ENCODE measurements around the gene PDCD6IP.

DNA sequence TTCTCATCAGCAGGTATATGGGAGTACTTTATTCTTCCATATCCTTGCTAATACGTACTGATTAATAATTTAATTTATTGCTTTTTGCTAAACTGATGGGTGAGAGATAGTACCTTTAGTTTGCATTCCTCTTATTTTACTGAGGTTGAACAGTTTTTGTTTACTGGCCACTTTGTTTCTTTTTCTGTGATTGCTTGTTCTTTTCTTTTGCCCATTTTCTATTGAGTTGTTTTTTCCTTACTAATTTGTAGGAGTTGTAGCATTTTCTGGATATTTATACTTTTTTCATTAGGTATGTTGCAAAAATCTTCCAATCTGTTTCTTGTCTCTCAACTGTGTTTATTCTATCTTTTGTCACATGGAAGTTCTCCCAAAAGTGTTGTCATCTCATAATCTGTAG lies 4.8 kb downstream of the PDCD6IP start:
- TF ChIP-seq, protein P1, sequence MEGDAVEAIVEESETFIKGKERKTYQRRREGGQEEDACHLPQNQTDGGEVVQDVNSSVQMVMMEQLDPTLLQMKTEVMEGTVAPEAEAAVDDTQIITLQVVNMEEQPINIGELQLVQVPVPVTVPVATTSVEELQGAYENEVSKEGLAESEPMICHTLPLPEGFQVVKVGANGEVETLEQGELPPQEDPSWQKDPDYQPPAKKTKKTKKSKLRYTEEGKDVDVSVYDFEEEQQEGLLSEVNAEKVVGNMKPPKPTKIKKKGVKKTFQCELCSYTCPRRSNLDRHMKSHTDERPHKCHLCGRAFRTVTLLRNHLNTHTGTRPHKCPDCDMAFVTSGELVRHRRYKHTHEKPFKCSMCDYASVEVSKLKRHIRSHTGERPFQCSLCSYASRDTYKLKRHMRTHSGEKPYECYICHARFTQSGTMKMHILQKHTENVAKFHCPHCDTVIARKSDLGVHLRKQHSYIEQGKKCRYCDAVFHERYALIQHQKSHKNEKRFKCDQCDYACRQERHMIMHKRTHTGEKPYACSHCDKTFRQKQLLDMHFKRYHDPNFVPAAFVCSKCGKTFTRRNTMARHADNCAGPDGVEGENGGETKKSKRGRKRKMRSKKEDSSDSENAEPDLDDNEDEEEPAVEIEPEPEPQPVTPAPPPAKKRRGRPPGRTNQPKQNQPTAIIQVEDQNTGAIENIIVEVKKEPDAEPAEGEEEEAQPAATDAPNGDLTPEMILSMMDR (conservative IDR thresholded peaks at IDR 0.05; ENCODE audit: low read length): no peak
- TF ChIP-seq EZH2phosphoT487 (IDR thresholded peaks at IDR 0.05; ENCODE audit: borderline replicate concordance): no peak

Data from Loucy (cell line).